Stimulated activated CD4-positive, alpha-beta T cell treated with anti-CD3 and anti-CD28 coated beads, Interleukin-4, amount 100 ng/mL, for 48 hours (primary cell): ENCODE results near the gene IGFL1.
"Not testable (repeated sequence)": the region's sequence is repeated elsewhere in the genome, so short reads cannot be mapped to it uniquely, and the experiment has no call there.

Source experiments
- DNase-seq, 2 donors: peaks; one replicate each; pipeline ENCODE4 v3.0.0-alpha.2; 2020; ENCODE audit warnings: low read depth in 2 of 2

The IGFL1 gene

GRCh38 chr19:46229442-46229841, at the start of gene IGFL1:
Gene IGFL1, plus strand, starts transcription at chr19:46229742. Its CDS starts 33 bp downstream, at chr19:46229775.
- no peak for DNase-seq

- DNase-seq, result no peak
These were observed 48.7 kb upstream of the IGFL1 start for GRCh38 chr19:46180701-46181387.

GRCh38 chr19:46181388-46181779, 48.2 kb upstream of the IGFL1 start:
- DNase-seq, result peak in 1 of 2 donors; percentile 3

- no peak for DNase-seq
These were observed 47.1 kb upstream of the IGFL1 start for GRCh38 chr19:46182476-46182875.

- DNase-seq, result not testable (repeated sequence)
These were observed 44.5 kb upstream of the IGFL1 start for GRCh38 chr19:46184775-46185710.

- no peak for DNase-seq
These were observed 43.3 kb upstream of the IGFL1 start for GRCh38 chr19:46186101-46186716.

- DNase-seq, result no peak
These were observed 42.8 kb upstream of the IGFL1 start for GRCh38 chr19:46186717-46187101.

- DNase-seq, result no peak
These were observed 39.3 kb upstream of the IGFL1 start for GRCh38 chr19:46189971-46190888.

GRCh38 chr19:46191356-46191755, 38.2 kb upstream of the IGFL1 start:
- DNase-seq, result no peak

- DNase-seq, result no peak
These were observed 37.6 kb upstream of the IGFL1 start for GRCh38 chr19:46191972-46192371.

- DNase-seq, result not testable (repeated sequence)
These were observed 36.9 kb upstream of the IGFL1 start for GRCh38 chr19:46192626-46192991.

GRCh38 chr19:46192992-46193650, 36.4 kb upstream of the IGFL1 start:
- peak in 1 of 2 donors; percentile 19 for DNase-seq

- no peak for DNase-seq
These were observed 35.9 kb upstream of the IGFL1 start for GRCh38 chr19:46193678-46194077.

GRCh38 chr19:46195104-46195503, 34.4 kb upstream of the IGFL1 start:
- no peak for DNase-seq

- DNase-seq, result not testable (repeated sequence)
These were observed 33.6 kb upstream of the IGFL1 start for GRCh38 chr19:46195919-46196318.

GRCh38 chr19:46196410-46197124, 33.0 kb upstream of the IGFL1 start:
- DNase-seq, result no peak

- DNase-seq, result no peak
These were observed 32.0 kb upstream of the IGFL1 start for GRCh38 chr19:46197314-46198070.

GRCh38 chr19:46198756-46199155, 30.8 kb upstream of the IGFL1 start:
- no peak for DNase-seq
